Neural crest cell (in vitro differentiated cells): ENCODE measurements around the gene MDP1. TPM values are rescaled to one million over a fixed set of nuclear protein-coding genes. Genes with fewer than 3 reads are reported as not detected.

Source experiments
- DNase-seq: peaks from one replicate; pipeline ENCODE4 v3.0.0; 2021; ENCODE audit warnings: low read depth, mixed read lengths, low spot score
- H3K27ac Mint-ChIP-seq: one replicate; pipeline ENCODE4 v1.8.0; 2021; ENCODE audit warnings: mild to moderate bottlenecking, mixed read lengths; ENCODE audit not compliant: unreplicated experiment
- H3K27me3 Mint-ChIP-seq: 2 replicates; pipeline ENCODE4 v1.8.0; 2021; ENCODE audit warnings: low read depth, mild to moderate bottlenecking, mixed read lengths
- H3K36me3 Mint-ChIP-seq: 2 replicates; pipeline ENCODE4 v1.8.0; 2021; ENCODE audit warnings: low read depth, mild to moderate bottlenecking, mixed read lengths
- H3K4me1 Mint-ChIP-seq: 2 replicates; pipeline ENCODE4 v1.8.0; 2021; ENCODE audit warnings: mixed read lengths
- H3K4me3 Mint-ChIP-seq: one replicate; pipeline ENCODE4 v1.8.0; 2021; ENCODE audit warnings: mild to moderate bottlenecking, mixed read lengths
- H3K9me3 Mint-ChIP-seq: 2 replicates; pipeline ENCODE4 v1.8.0; 2021; ENCODE audit warnings: mixed read lengths
- CTCF ChIP-seq: fragments of 200-600 bp; sonication (generic); conservative IDR thresholded peaks from 2 replicates; pipeline ENCODE4 v1.5.0; 2021; ENCODE audit warnings: antibody characterized with exemption, mild to moderate bottlenecking
- total RNA-seq: library from RNA; stranded (reverse); gene quantifications from 2 replicates; pipeline ENCODE4 v1.2.1, GENCODE V29; 2021

MDP1 gene
- total RNA-seq, 1 donor from 2014 or later: 25.9 TPM

DNA sequence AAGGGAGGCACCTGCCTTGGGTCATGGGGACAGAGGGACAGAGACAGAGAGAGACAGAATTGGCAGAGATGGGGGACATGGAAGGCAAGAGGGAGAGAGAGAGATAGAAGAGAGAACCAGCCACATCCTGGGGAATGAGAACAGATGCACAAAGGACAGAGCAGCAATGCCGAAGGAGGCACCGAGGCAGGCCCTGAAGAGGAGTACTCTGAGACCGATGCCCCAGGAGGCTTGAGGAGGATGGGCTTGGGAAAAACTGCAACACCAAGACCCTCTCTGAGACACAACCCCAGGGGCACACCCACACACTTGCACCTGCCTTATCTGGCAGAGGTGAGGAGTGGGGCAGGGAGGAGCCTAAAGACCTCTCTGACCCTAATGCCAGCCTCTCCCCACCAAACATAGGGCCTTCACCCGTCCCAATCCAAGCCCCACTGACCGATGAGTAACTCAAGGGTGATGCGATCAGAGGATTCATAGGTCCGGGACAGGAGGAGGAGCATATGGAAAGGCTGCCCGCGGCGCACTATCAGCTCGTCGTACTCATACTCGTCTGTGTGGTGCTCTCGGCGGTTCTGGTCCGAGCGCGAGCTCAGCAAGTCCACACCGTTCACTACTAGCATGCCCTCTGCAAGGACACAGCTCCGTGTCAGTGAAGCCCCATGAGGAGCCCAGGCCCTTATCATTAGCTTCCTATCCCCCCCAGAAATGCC lies 45.5 kb upstream of the MDP1 start:
- H3K4me3 Mint-ChIP-seq: no peak overlapping the region
- no peaks in the 10 kb centered on the region for H3K36me3 Mint-ChIP-seq
- H3K9me3 Mint-ChIP-seq: no peaks in the 10 kb centered on the region
- H3K4me1 Mint-ChIP-seq: no peaks in the 10 kb centered on the region
- H3K27me3 Mint-ChIP-seq: no peaks in the 10 kb centered on the region
- TF ChIP-seq CTCF: no peak
- no peak for DNase-seq
- peak overlapping the region; percentile 94 for H3K27ac Mint-ChIP-seq

DNA sequence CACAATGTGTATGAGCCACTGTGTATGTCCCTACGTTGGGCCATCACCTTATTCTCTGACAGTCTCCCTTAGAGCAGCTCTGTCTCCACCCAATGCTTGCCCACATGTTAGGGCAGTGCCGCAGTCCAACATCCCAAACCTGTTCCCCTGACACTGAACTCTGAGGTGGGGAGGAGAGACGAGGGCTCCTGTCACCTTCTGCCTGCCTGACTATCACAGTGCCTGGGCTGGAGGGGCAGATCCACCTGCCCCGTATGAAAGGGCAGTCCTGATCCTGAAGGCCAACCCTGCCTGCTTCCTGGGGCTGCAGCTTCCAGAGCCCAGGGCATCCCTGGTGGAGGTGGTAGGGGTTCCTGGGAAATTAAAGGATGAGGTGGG lies 44.9 kb upstream of the MDP1 start:
- H3K36me3 Mint-ChIP-seq: no peaks in the 10 kb centered on the region
- H3K9me3 Mint-ChIP-seq: no peaks in the 10 kb centered on the region
- H3K4me3 Mint-ChIP-seq: no peak overlapping the region
- H3K4me1 Mint-ChIP-seq: no peaks in the 10 kb centered on the region
- TF ChIP-seq CTCF: no peak
- no peaks in the 10 kb centered on the region for H3K27me3 Mint-ChIP-seq
- peak overlapping the region; percentile 94 for H3K27ac Mint-ChIP-seq
- DNase-seq: no peak

DNA sequence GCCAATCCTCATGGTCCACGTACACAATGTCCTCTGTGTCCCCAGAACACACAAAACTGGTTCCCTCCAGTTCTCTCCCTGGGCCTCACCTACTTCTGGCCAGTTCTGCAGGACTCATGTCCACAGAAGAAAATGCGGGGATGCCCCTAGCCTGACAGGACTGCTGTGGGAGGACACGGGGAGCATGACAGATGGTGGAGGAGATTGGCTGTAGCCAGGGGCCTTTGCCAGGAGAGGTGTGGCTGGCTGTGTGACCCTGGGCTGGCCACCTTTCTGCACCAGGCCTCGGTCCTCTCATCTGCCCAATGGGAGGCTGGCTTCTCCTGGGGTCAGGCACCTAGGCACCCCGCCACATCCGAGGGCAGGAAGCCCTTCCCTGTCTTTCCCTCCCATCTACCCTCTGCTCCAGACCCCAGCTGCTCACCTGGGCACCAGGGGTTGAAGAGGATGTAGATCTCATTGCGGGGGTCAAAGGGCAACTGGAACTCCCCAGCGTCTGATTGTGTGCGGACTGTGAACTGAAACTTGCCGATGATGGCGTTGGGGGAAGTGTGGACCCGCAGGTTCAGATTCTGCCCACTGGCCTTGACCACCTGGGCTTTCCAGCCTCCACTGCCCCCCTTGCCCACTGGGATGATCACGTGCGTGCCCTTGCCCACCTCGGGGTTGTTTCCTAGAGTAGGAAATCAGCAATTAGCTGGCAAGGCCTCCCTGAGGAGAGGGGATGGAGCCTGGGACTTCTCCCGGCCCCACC lies 44.3 kb upstream of the MDP1 start:
- Mint-ChIP-seq H3K4me1 (no peaks in the 10 kb centered on the region), H3K9me3 (no peaks in the 10 kb centered on the region), H3K4me3 (no peak overlapping the region), H3K27ac (no peak overlapping the region), H3K27me3 (no peaks in the 10 kb centered on the region), H3K36me3 (no peaks in the 10 kb centered on the region)
- no peak for DNase-seq
- no peak for TF ChIP-seq CTCF

DNA sequence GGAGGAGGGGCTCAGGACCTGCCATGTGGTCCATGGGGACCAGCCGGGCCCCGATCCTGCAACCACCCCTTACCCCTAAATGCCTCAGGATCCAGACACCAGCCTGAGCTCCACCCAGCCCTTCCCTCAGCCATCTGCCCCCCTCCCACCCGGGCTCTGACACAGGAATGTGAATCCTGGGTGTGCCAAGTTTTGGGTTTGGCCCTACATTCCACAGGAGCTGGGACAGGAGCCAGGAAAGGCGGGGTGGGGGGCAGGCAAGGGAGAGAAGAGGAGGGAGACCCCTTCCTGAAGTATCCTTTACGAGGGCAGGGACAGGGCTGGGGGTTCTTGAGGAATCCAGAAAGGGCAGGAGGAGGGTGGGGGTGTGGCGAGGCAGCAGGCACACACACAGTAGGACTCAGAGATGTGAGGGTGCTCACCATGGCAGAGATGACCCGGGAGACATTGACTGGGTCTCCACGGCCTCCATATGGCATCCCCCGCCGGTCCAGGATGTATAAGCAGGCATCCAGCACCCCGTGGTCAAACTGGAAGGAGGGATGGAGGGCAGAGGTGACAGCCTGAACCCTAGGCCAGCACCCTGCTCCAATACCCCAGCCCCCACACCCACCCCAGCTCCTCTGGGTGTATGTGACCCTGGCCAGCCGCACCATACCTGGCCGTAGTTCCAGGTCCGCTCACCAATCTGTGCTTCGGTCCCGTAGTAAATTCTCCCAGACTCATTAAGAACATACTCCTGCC lies 43.6 kb upstream of the MDP1 start:
- Mint-ChIP-seq H3K36me3 (no peaks in the 10 kb centered on the region), H3K4me3 (no peak overlapping the region), H3K9me3 (no peaks in the 10 kb centered on the region), H3K27ac (no peak overlapping the region), H3K4me1 (no peaks in the 10 kb centered on the region), H3K27me3 (no peaks in the 10 kb centered on the region)
- no peak for TF ChIP-seq CTCF
- DNase-seq: no peak

- H3K4me1 Mint-ChIP-seq: no peaks in the 10 kb centered on the region
- H3K36me3 Mint-ChIP-seq: no peaks in the 10 kb centered on the region
- H3K27me3 Mint-ChIP-seq: no peaks in the 10 kb centered on the region
- H3K4me3 Mint-ChIP-seq: no peak overlapping the region
- H3K27ac Mint-ChIP-seq: no peak overlapping the region
- H3K9me3 Mint-ChIP-seq: no peaks in the 10 kb centered on the region
- TF ChIP-seq CTCF: no peak
- no peak for DNase-seq
These were observed 42.8 kb upstream of the MDP1 start for GRCh38 chr14:24258548-24259265.
